Colonic mucosa (tissue), 4 donors: ENCODE measurements around the gene PMP22. TPM values are rescaled to one million over a fixed set of nuclear protein-coding genes. Genes with fewer than 3 reads are reported as not detected.

Source experiments
- DNase-seq: peaks from one replicate; pipeline ENCODE4 v3.0.0-alpha.2; 2020
- H3K27ac ChIP-seq: fragments of 200-600 bp; one replicate; pipeline ENCODE4 v1.8.0; 2021
- H3K27me3 ChIP-seq: fragments of 200-600 bp; one replicate; pipeline ENCODE4 v1.8.0; 2021
- H3K36me3 ChIP-seq: fragments of 200-600 bp; one replicate; pipeline ENCODE4 v1.8.0; 2021
- H3K4me1 ChIP-seq: fragments of 200-600 bp; one replicate; pipeline ENCODE4 v1.8.0; 2021; ENCODE audit warnings: mild to moderate bottlenecking
- H3K4me3 ChIP-seq: fragments of 200-600 bp; one replicate; pipeline ENCODE4 v1.8.0; 2021
- H3K9ac ChIP-seq, 2 donors: one replicate each; pipeline ENCODE4 v1.7.0; 2013; ENCODE audit warnings: control low read depth in 2 of 2, low read depth in 2 of 2, low read length in 2 of 2
- H3K9me3 ChIP-seq: fragments of 200-600 bp; one replicate; pipeline ENCODE4 v1.8.0; 2021
- intact Hi-C: fragments of 100-400 bp; cut with DNase I; formaldehyde crosslinking; loops from one replicate; pipeline ENCODE4 v1.14.1; 2022
- total RNA-seq, 2 donors: library from RNA; stranded (reverse); fragmentation: NEBNext Ultra II Directional in 1 of 2; extraction: Animal tissue kit (Norgen Biotek cat#: 25700) in 1 of 2; gene quantifications; one replicate each; pipeline ENCODE4 v1.2.1, GENCODE V29; 2021
- TF ChIP-seq, protein P1 (sequence below): fragments of 200-600 bp; IDR thresholded peaks from one replicate; pipeline ENCODE4 v1.8.0; 2022; ENCODE audit warnings: antibody characterized with exemption, mild to moderate bottlenecking
- donor health status: healthy.
- donor health status: DM: no; HTN: no; CAD: no.
- donor health status: DM: no; HTN: no; CAD: no.

The PMP22 gene
- total RNA-seq = 10 to 100 TPM; 12.5 to 40.4 TPM

DNA sequence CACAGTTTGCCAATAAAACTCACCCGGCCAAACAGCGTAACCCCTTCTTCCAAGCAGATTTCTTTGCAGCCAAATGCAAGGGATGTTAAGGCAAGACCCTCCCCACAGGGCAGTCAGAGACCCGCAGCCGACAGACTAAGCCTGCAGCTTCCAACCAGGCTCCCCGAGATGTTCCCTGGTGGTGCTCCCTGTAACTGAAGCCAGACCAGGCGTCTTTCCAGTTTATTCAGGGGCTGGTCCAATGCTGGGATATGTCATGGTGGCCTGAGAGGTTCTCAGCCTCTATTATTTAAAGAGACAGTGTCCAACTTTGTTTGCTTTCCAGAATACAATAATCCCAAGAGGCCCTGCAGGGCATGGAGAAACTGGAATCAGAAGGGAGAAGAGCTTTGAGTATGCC is at the start of gene PMP22:
Gene PMP22, minus strand, starts transcription at position 196 of the 400 bp plus-strand sequence. CDS start 4,599 bp downstream, outside the sequence.
- peak within 1 kb of the TSS; percentile 12 for H3K4me3 ChIP-seq
- H3K36me3 ChIP-seq = no peaks in the 10 kb centered on the region
- DNase-seq = peak; percentile 50
- H3K9me3 ChIP-seq = no peaks in the 10 kb centered on the region
- H3K27ac ChIP-seq = peak within 1 kb of the TSS; percentile 84
- peaks cover 3% of the 10 kb centered on the region for H3K27me3 ChIP-seq
- intact Hi-C loops = loop anchor here (5.0 kb wide), 1 partner anchor 87 kb away; no protein-coding TSS in a partner anchor
- H3K4me1 ChIP-seq = peaks cover 11% of the 10 kb centered on the region
- TF ChIP-seq, protein P1, sequence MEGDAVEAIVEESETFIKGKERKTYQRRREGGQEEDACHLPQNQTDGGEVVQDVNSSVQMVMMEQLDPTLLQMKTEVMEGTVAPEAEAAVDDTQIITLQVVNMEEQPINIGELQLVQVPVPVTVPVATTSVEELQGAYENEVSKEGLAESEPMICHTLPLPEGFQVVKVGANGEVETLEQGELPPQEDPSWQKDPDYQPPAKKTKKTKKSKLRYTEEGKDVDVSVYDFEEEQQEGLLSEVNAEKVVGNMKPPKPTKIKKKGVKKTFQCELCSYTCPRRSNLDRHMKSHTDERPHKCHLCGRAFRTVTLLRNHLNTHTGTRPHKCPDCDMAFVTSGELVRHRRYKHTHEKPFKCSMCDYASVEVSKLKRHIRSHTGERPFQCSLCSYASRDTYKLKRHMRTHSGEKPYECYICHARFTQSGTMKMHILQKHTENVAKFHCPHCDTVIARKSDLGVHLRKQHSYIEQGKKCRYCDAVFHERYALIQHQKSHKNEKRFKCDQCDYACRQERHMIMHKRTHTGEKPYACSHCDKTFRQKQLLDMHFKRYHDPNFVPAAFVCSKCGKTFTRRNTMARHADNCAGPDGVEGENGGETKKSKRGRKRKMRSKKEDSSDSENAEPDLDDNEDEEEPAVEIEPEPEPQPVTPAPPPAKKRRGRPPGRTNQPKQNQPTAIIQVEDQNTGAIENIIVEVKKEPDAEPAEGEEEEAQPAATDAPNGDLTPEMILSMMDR = no peak
- H3K9ac ChIP-seq = peak within 1 kb of the TSS; percentile 53 to 68

DNA sequence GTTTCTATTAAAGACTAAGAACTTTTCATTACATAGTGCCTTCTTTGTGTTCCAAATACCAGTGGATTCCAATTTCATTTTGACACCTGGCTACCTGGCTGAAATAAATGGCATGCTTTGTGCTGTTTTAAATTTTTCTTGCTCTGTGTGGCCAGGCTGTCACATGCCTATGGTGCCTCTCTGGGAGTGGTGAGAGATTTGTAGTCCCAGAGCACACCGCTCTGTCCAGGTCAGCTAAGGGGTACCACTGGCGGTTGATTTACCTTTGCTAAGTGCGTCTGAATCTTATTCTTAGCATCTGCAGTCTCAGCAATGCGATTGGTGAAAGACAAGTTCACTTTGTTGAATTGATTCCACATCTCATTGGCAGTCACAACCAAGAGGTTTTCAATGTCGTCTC is 46.9 kb upstream of the PMP22 start:
- H3K36me3 ChIP-seq = no peaks in the 10 kb centered on the region
- TF ChIP-seq, protein P1 = no peak
- H3K9me3 ChIP-seq = no peaks in the 10 kb centered on the region
- no peak overlapping the region for H3K9ac ChIP-seq
- no peaks in the 10 kb centered on the region for H3K4me1 ChIP-seq
- no peak overlapping the region for H3K4me3 ChIP-seq
- H3K27me3 ChIP-seq = no peaks in the 10 kb centered on the region
- H3K27ac ChIP-seq = no peak overlapping the region
- intact Hi-C loops = no loop called here
- DNase-seq = no peak

DNA sequence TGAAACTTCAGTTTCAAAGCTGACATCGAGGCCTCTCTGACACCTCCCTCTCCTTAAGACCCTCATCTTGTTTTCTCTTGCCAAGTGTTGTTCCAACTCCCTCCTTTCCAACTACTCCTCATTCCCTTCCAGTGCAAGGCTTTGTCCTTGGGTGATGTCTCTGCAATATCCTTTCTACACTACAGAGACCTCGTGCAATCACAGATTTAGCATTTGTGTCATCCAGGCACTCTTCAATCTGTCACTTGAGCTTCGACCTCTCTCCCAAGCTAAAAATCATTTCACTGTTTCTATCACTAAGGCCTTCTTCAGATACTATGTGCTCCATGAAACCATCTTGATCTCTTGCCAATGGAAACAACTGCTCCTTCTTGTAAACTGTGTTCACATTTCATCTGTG is 44.7 kb upstream of the PMP22 start:
- no peak for DNase-seq
- H3K36me3 ChIP-seq = no peaks in the 10 kb centered on the region
- H3K9ac ChIP-seq = no peak overlapping the region
- TF ChIP-seq, protein P1 = no peak
- H3K9me3 ChIP-seq = no peaks in the 10 kb centered on the region
- H3K27ac ChIP-seq = no peak overlapping the region
- H3K4me3 ChIP-seq = no peak overlapping the region
- H3K27me3 ChIP-seq = no peaks in the 10 kb centered on the region
- intact Hi-C loops = no loop called here
- H3K4me1 ChIP-seq = no peaks in the 10 kb centered on the region

DNA sequence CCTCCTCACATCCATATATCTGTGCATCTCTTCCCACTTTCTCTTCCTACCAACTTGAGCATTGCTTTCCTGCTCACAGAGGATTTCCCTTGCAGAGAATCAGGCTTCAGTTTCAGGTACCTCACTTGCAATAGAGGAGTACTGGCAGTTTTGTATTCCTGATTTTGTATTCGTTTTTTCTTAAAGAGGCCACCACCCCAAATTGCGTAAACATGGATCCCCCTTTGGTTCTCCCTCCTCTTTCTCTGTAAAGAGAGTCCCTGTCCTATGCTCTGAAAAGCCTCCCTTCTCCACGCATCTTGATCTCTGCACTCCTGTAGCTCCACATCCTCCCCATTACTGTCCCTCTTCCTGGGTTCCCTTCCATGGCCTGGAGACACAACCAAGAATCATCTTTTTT is 44.1 kb upstream of the PMP22 start:
- intact Hi-C loops = no loop called here
- TF ChIP-seq, protein P1 = no peak
- H3K36me3 ChIP-seq = no peaks in the 10 kb centered on the region
- H3K27ac ChIP-seq = no peak overlapping the region
- H3K4me3 ChIP-seq = no peak overlapping the region
- H3K4me1 ChIP-seq = no peaks in the 10 kb centered on the region
- no peaks in the 10 kb centered on the region for H3K9me3 ChIP-seq
- no peak for DNase-seq
- no peaks in the 10 kb centered on the region for H3K27me3 ChIP-seq
- H3K9ac ChIP-seq = no peak overlapping the region

DNA sequence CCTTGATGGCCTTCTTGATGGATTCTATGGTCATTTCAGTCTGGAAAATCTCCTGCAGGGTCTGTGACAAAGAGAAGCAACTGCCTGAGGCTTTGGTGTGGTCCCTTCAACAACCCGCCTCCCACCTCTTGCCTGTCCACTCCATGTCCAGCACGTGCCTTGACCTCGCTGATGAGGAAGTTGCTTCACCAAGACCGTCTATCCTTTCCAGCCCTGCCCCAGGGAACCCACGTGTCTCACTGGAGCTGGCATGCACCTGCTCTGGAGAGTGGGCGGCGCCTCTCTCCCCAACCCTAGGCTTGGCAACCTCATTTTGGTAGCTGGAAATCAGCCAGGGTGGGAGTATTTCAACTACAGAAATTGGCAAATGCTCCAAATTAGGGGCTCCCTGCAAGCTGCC is 43.6 kb upstream of the PMP22 start:
- Histone ChIP-seq H3K4me1 (no peaks in the 10 kb centered on the region), H3K36me3 (no peaks in the 10 kb centered on the region)
- intact Hi-C loops = no loop called here

More for the DNA sequence above, 43.6 kb upstream of the PMP22 start:
- Histone ChIP-seq H3K9me3 (no peaks in the 10 kb centered on the region), H3K27me3 (no peaks in the 10 kb centered on the region), H3K9ac (no peak overlapping the region), H3K4me3 (no peak overlapping the region), H3K27ac (no peak overlapping the region)
- no peak for DNase-seq
- TF ChIP-seq, protein P1 = no peak
